Measurements from ENCODE around the gene DND1.
"Not testable (repeated sequence)": the region's sequence is repeated elsewhere in the genome, so short reads cannot be mapped to it uniquely, and the experiment has no call there.

DND1 gene

GRCh38 chr5:140628711-140629110 lies 44.7 kb downstream of the DND1 start:
- DNase-seq: no peak

GRCh38 chr5:140627972-140628371 lies 45.4 kb downstream of the DND1 start:
- no peak for DNase-seq

GRCh38 chr5:140624886-140625285 lies 48.5 kb downstream of the DND1 start:
- DNase-seq: not testable (repeated sequence)

GRCh38 chr5:140623061-140623460 lies 50.3 kb downstream of the DND1 start:
- not testable (repeated sequence) for DNase-seq

GRCh38 chr5:140622301-140622700 lies 51.1 kb downstream of the DND1 start:
- DNase-seq: no peak

All from activated CD4-positive, alpha-beta T cell treated with anti-CD3 and anti-CD28 coated beads, Interleukin-2, Interleukin-6, amounts not matched to agents 100 ng/mL and 50 ng/mL, durations not matched to agents 16 hours and 8 hours (primary cell).